MM.1S (cell line): Measurements from ENCODE around the gene DOCK4.

Experiments
- DNase-seq: peaks from one replicate; pipeline ENCODE4 v3.0.0-alpha.2; 2015
- H2AFZ ChIP-seq: fragments of 300-600 bp; sonication (generic); 2 replicates; pipeline ENCODE4 v1.6.0; 2016; ENCODE audit warnings: antibody characterized with exemption, low read length
- H3F3A ChIP-seq: fragments of 300-600 bp; sonication (generic); 2 replicates; pipeline ENCODE4 v1.6.1; 2016; ENCODE audit warnings: mild to moderate bottlenecking, antibody characterized with exemption, low read length, moderate library complexity, mixed read lengths; ENCODE audit not compliant: insufficient read depth
- H3K27ac ChIP-seq: fragments of 300-600 bp; sonication (generic); 2 replicates; pipeline ENCODE4 v1.5.1; 2016; ENCODE audit warnings: mild to moderate bottlenecking, low read length
- H3K27me3 ChIP-seq: fragments of 300-600 bp; sonication (generic); replicated peaks from 2 replicates; pipeline ENCODE4 v1.6.0; 2016; ENCODE audit warnings: low read length; ENCODE audit not compliant: insufficient read depth
- H3K36me3 ChIP-seq: fragments of 300-600 bp; sonication (generic); replicated peaks from 2 replicates; pipeline ENCODE4 v1.6.1; 2016; ENCODE audit warnings: mild to moderate bottlenecking, low read length, mixed read lengths; ENCODE audit not compliant: insufficient read depth
- H3K4me1 ChIP-seq: fragments of 300-600 bp; sonication (generic); 2 replicates; pipeline ENCODE4 v1.6.1; 2016; ENCODE audit warnings: low read length, mixed read lengths
- H3K4me2 ChIP-seq: fragments of 300-600 bp; sonication (generic); 2 replicates; pipeline ENCODE4 v1.6.0; 2016; ENCODE audit warnings: low read depth, low read length
- H3K4me3 ChIP-seq: fragments of 300-600 bp; sonication (generic); 2 replicates; pipeline ENCODE4 v1.5.1; 2016; ENCODE audit warnings: low read length, mixed read lengths
- H3K79me2 ChIP-seq: fragments of 300-600 bp; sonication (generic); 2 replicates; pipeline ENCODE4 v1.6.1; 2016; ENCODE audit warnings: mixed run types, low read length, mixed read lengths
- H3K9ac ChIP-seq: fragments of 300-600 bp; sonication (generic); 2 replicates; pipeline ENCODE4 v1.6.1; 2016; ENCODE audit warnings: low read length, mixed read lengths
- H3K9me2 ChIP-seq: fragments of 300-600 bp; sonication (generic); replicated peaks from 2 replicates; pipeline ENCODE4 v1.6.1; 2016; ENCODE audit warnings: mild to moderate bottlenecking, low read length, mixed read lengths; ENCODE audit not compliant: insufficient read depth
- H3K9me3 ChIP-seq: fragments of 300-600 bp; sonication (generic); replicated peaks from 2 replicates; pipeline ENCODE4 v1.6.1; 2016; ENCODE audit warnings: mild to moderate bottlenecking, low read length, mixed read lengths; ENCODE audit not compliant: insufficient read depth
- H4K20me1 ChIP-seq: fragments of 300-600 bp; sonication (generic); 2 replicates; pipeline ENCODE4 v1.6.1; 2016; ENCODE audit warnings: mild to moderate bottlenecking, low read length, moderate library complexity, mixed read lengths; ENCODE audit not compliant: insufficient read depth
- EZH2 ChIP-seq: fragments of 300-600 bp; sonication (generic); optimal IDR thresholded peaks from 2 replicates; pipeline ENCODE3; 2017; ENCODE audit warnings: low read depth, mild to moderate bottlenecking, antibody characterized with exemption, low read length, mixed read lengths
- EZH2phosphoT487 ChIP-seq: fragments of 300-600 bp; sonication (generic); IDR thresholded peaks from 2 replicates; pipeline ENCODE4 v1.6.1; 2018; ENCODE audit warnings: antibody characterized with exemption, low read length
- TF ChIP-seq, protein P1 (sequence below): fragments of 300-600 bp; sonication (generic); IDR thresholded peaks from 2 replicates; pipeline ENCODE4 v1.5.1; 2016; ENCODE audit warnings: antibody characterized with exemption, low read length, mixed read lengths

DOCK4 gene

DNA sequence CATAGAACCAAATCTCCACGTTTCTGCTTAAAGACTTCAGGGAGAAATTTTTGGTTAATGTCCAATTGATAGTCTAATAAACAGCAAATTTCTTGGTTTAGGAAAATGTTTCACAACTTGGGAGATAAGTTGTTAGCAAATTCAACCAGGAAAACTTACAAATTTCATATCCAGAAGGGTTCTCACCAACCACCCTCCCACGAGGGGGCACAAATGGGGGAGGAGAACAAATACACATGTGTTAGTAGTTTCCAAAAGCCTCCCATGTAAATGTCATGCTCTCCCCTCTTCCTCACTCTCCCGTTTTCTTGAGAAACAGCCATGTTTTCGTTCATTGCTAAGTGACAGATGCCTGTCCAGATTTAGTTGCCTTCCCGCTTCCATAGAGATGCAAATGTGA lies 10.5 kb downstream of the DOCK4 start:
- Histone ChIP-seq H3K9ac (no peak overlapping the region), H3K36me3 (no peaks in the 10 kb centered on the region), H3K4me2 (no peak overlapping the region), H3K79me2 (peaks cover 98% of the 10 kb centered on the region), H3K27me3 (no peaks in the 10 kb centered on the region), H3K9me3 (no peaks in the 10 kb centered on the region), H3K4me3 (no peak overlapping the region), H4K20me1 (no peaks in the 10 kb centered on the region), H3K4me1 (peaks cover 8% of the 10 kb centered on the region; the same call in 1 of the 2 replicates), H2AFZ (no peak overlapping the region), H3K9me2 (no peaks in the 10 kb centered on the region), H3F3A (no peaks in the 10 kb centered on the region), H3K27ac (no peak overlapping the region)
- no peak for DNase-seq
- no peak for TF ChIP-seq EZH2phosphoT487
- no peak for TF ChIP-seq EZH2
- TF ChIP-seq, protein P1, sequence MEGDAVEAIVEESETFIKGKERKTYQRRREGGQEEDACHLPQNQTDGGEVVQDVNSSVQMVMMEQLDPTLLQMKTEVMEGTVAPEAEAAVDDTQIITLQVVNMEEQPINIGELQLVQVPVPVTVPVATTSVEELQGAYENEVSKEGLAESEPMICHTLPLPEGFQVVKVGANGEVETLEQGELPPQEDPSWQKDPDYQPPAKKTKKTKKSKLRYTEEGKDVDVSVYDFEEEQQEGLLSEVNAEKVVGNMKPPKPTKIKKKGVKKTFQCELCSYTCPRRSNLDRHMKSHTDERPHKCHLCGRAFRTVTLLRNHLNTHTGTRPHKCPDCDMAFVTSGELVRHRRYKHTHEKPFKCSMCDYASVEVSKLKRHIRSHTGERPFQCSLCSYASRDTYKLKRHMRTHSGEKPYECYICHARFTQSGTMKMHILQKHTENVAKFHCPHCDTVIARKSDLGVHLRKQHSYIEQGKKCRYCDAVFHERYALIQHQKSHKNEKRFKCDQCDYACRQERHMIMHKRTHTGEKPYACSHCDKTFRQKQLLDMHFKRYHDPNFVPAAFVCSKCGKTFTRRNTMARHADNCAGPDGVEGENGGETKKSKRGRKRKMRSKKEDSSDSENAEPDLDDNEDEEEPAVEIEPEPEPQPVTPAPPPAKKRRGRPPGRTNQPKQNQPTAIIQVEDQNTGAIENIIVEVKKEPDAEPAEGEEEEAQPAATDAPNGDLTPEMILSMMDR: no peak

DNA sequence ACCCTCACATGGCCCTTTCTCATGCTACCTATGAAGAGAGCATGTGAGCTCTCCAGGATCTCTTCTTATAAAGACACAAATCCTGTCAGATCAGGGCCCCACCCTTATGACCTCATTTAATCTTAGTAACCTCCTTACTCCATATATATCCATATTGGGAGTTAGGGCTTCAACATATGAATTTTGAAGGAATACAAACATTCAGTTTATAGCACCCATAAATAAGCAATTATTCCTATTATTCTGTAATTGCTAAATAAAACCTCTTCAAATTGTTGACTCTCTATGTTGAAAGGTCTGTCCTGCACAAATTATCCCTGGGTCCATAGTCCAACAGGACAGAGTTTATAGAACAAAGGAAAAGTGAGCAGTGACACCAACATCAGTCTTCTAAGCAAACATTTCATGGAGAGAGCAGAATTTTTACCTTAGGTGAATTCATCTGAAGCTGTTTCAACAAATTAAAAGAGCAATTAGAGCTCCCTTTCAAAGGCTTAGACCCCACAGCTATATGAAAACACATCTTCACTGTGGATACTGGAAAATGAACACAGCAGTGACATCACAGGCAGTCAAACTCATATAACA lies 12.2 kb downstream of the DOCK4 start:
- Histone ChIP-seq H2AFZ (no peak overlapping the region), H3K27me3 (no peaks in the 10 kb centered on the region), H3K4me3 (no peak overlapping the region), H3K79me2 (peaks cover 98% of the 10 kb centered on the region), H3K4me2 (no peak overlapping the region), H3K9me2 (no peaks in the 10 kb centered on the region), H3K36me3 (no peaks in the 10 kb centered on the region), H3K9me3 (no peaks in the 10 kb centered on the region), H3F3A (no peaks in the 10 kb centered on the region), H4K20me1 (no peaks in the 10 kb centered on the region), H3K9ac (no peak overlapping the region), H3K27ac (no peak overlapping the region), H3K4me1 (peaks cover 22% of the 10 kb centered on the region)
- TF ChIP-seq EZH2phosphoT487 (no peak), EZH2 (no peak)
- TF ChIP-seq, protein P1: no peak
- DNase-seq: no peak

DNA sequence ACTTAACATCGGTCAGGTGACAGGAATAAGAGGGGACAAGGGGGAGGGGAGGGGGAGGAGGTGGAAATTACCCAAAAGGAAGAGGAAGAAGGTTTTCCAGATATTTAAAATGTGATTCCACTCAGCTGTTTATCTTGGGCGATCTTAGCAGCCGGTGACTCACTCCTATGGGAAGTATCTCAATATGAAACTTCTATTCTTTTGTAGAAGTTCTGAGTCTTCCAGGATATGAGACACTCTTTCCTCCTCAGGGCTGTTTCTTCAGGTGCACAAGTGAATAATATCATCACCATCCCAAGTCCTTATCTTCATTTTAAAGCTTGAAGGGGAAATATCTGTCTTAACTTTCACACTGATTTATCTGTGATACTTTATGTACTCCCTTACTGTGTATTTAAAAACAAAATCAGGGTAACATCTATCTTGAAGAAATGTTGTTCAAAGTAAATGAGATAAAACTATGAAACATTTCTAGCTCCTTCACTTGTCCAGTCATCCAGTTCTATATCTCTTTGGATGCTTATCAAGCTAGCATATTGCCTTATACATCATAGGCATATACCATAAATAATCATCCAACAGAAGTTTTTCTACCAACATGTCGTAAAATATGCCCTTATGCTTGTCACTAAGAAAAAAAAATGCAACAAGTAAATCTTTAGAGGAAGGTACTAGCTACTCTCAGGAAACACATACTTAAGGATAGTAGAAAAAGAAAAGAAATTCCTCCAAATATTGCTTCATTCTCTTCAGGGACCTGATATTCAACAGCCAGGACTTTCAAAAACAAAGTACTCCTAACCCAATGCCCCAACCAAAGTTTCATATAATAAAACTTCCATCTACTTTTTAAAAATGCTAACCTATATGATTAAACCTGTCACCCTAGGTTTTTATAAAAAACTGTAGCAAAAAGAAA lies 13.7 kb downstream of the DOCK4 start:
- DNase-seq: no peak
- H3K36me3 ChIP-seq: no peaks in the 10 kb centered on the region
- H3F3A ChIP-seq: peaks cover 9% of the 10 kb centered on the region; the same call in 1 of the 2 replicates
- no peaks in the 10 kb centered on the region for H4K20me1 ChIP-seq
- TF ChIP-seq EZH2phosphoT487 (no peak), EZH2 (no peak)
- TF ChIP-seq, protein P1: no peak
- peaks cover 38% of the 10 kb centered on the region for H3K4me1 ChIP-seq
- no peak overlapping the region for H3K9ac ChIP-seq
- H3K27ac ChIP-seq: no peak overlapping the region
- no peaks in the 10 kb centered on the region for H3K9me3 ChIP-seq
- no peaks in the 10 kb centered on the region for H3K9me2 ChIP-seq
- no peak overlapping the region for H3K4me2 ChIP-seq
- H2AFZ ChIP-seq: no peak overlapping the region
- peaks cover 98% of the 10 kb centered on the region for H3K79me2 ChIP-seq
- H3K27me3 ChIP-seq: no peaks in the 10 kb centered on the region
- H3K4me3 ChIP-seq: no peak overlapping the region
